GM18907 (cell line): ENCODE results near the gene TMEM121B.

Source experiments
- ATAC-seq: cut with Tn5 transposase; IDR thresholded peaks from one replicate; pipeline ENCODE4 v1.9.1; 2021; ENCODE audit warnings: mild to moderate bottlenecking, moderate library complexity; ENCODE audit not compliant: unreplicated experiment

Gene TMEM121B

DNA sequence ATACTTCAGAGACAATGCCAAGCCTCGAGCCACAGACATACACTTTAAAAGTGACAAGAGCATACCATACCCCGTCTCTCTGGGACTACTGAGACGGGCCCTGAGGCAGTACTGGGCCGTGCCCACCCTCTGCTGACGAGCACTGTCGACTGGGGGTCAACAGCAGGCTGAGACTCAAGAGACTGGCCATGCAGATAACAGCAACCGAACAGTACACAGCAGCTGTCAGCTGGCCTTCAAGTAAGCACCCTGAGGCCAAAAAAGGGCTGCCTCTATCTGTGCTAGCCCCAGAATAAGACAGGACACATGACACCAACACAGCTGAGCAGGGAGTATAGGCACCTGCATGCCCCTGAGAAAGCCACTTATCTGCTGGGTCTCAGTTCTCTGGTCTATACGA is 18.9 kb upstream of the TMEM121B start:
- ATAC-seq = no peak

DNA sequence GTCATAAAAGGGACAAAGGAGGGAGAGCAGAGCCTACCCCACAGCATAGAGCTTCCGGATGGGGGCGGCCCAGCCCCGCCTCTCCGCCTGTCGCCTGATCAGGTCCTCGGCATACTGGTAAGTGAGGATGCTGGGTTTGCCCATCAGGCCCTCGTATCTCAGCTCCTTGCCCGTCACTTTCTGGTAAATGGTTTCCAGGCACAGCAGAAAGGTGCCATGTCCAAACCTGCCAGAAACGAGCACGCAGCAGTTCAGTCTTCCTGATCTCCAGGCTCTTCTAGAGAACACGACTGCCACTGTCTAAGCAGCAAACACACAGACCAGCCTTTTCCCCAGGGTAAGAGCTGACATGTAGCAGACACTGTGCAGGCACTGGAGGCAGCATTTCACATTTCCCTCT is 17.4 kb upstream of the TMEM121B start:
- no peak for ATAC-seq

DNA sequence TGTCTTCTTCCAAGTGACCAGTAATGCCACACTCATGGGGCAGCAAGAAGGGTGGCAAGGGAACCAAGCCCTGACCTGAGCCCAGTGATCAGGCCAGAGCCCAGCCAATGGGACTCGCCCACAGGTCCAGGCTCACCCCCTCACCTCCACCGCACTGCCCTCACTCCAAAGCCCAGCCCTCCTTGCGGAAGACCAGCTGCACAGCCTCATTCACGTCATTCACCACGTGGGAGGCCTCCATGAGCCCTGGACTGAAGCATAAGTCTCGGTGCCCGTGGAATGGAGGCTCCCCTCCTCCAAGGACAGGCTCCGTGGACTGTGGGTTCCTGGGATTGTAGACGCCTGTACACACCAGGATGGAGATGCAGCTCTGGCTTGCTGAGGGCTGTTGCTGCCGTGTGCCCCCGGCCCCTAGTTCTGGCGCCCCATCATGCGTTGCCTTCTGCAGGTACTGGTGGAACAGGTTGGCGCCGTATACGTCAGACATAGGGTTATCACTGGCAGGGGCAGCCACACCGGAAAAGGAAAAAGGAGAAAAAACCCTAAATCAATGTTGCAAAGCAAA is 16.8 kb upstream of the TMEM121B start:
- ATAC-seq = no peak

DNA sequence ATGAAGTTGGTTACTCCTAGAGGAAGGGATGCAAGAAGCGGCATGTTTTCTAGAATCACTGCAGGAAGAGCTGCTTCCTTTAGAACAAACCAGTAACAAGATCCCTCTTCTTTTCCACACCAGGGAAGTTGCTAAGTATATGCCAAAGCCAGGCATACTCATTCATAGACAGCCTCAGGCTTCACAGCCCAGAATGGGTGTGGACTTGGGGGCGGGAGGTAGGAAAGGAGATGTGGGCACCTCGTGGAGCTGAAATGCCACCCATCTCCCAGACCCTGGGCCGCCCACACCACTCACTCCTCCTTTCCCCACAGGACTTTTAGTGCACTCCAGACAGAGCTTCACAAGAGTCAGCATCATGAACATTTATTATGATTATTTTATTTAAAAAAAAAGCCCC is 16.0 kb upstream of the TMEM121B start:
- ATAC-seq = no peak

DNA sequence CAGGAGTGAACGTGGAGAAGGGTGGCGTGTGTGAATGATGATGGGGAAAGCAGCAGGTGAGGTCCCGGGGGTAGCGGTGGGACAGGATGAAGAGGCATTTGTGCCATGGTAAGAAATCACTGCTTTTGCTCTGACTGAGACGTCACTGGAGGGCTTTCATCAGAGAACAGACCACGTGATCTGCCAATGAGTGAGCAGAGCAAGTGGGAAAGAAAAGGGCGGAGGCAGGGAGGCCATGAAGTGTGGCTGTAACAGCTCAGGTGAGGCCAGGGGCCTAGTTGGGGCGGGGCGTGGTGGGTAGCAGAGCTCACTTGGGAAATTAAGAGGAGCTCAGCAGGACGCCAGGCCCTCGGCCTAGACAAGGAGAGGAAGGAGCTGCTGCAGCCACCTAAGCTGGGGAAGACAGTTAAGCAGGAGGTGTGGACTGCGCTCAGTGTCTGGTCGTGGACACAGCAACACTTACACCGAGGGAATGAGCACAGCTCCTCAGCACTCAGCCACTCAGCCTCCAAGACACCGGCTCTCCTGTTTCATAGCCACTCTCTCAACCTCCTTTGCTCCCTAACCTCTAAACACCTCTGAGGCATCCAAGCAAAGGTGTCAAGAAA is 14.1 kb upstream of the TMEM121B start:
- no peak for ATAC-seq

DNA sequence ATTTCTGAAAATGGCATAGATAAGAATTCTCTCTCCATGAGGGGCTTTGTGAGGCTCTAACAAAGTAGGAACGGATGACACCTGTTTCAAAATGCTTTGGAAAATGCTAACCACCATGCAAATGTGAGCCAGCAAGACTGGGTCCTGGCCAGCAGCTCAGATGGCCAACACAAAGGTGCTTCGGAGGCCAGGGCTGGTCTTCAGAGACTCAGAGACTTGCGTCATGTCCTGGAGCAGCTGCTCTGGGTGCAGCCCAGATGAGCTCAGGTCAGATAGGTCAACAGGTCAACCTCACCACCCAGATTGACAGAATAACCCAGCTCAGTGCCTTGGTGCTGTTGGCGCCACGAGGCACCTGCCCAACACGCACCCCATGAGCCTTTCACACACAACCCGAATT is 12.0 kb upstream of the TMEM121B start:
- ATAC-seq = no peak

DNA sequence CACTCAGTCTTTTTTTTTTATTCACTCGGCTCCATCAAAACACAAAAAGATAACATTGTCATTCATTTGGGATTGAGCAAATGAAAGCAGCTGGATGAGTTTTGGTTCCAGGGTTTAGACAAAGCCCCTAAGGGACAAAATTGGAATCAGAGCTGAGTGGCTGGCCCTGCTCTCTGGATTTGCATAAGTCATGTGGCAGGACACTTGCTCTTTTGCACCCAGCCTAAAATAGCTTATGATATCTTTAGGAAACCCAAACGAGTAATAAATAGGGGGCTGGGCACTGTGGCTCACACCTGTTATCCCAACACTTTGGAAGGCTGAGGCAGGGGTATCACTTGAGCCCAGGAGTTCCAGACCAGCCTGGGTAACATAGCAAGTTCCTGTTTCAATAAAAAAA is 11.0 kb upstream of the TMEM121B start:
- no peak for ATAC-seq

DNA sequence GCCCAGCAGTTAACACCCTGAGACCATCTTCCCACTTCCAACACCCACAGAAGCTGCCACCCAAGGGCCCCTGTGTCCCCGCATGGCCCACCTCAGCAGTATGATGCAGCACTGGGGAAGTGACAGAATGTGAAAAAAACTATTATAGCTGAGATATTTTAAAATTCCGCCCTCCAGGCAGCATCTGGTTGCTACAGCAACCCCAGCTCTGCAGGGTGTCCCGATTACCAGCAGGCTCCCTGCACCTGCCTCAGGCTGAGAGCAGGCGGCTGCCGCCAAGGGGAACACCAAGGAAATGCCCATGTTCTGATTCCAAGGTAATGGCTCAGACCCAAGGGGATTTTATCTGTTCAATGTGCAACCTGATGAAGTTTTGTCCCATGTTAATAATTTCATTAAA is 10.5 kb upstream of the TMEM121B start:
- no peak for ATAC-seq

DNA sequence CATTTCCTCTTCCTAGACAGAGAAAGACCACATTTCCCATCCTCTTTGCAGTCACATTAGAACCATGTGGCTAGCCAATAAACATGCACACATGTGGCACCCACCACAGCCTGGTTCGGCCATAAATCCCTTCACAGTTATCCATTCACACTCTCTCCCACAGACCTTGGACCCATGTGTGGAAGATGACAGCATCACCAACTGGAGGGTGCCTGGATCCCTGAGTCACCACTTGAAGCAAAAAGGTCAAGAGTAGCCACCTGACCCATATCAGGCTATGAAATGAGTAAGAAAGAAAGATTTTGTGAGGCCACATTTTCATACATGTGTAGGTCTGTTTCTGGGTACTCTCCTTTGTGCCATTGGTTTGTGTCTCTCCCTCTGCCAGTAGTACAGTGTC is 9.0 kb upstream of the TMEM121B start:
- ATAC-seq = no peak

DNA sequence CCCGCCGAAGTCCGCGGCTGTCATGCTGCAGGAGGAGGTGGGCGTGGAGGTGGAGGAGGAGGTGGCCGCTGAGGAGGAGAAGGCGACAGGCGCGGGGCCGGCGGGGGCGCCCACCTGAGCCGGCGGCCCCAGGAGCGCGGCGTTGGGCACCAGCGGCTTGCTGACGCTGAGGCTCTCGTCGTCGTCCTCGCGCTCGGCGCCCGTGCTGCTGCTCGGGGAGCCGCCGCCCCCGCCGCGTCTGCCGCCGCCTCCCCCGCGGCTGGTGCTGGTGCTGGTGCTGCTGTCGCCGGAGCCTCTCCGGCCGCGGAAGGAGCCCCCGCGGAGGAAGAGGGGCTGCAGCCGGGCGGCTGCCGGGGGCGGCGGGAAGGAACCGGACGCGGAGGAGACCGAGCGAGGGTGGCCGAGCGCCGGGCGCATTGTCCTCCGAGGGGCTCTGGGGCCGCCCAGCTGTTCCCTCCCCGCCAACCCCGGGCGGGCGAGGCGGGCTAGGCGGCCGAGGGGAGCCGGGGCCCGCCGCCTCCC is 388 bp downstream of the TMEM121B start:
- ATAC-seq = no peak

DNA sequence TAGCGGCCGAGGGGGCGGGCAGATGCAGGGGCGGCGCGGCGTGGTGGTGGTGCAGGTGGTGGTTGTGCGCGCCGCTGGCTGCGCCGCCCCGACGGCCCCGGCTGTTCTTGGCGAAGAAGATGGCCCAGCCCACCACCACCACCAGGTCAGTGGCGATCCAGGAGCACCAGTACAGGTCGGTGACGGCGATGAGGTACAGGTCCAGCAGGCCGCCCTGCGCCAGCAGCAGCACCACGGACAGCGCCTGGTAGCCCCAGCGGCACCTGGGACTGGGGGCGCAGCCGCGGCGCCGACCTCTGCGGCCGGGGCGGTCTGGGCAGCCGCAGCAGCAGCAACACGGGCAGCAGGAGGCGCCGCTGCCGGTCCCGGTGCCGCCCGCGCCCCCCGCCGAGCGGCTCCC is 879 bp downstream of the TMEM121B start:
- ATAC-seq = no peak

DNA sequence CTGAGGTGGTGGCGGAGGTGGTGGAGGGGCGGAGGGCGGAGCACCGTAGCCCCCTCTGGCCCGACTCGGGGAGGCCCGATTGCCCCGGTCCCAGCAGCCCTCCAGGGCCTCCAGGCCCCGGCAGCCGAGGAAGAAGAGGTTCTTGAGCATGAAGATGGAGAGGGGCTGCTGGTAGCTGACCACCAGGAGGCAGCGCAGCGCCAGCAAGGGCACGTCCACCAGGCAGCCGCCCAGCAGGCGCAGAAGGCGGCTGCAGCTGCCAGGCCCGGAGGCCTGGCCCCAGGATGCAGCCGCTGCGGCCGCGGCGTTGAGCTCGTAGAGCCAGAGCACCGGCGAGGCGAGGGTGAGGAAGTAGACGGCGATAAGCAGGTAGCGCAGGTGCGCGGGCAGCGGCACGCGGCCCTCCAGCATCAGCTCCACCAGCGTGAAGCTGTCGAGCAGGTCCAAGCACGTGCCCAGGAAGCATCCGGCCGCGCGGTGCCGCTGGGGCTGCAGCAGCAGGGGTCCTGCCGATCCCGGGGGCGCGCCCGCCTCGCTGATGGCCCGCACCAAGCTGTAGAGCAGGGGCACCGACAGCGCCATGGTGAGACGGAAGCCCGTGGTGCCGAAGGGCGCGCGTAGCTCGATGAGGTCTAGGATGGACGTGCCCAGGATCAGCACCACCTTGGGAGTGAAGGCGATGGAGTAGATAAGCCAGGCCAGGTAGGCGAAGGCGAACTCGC is 1.5 kb downstream of the TMEM121B start:
- no peak for ATAC-seq

DNA sequence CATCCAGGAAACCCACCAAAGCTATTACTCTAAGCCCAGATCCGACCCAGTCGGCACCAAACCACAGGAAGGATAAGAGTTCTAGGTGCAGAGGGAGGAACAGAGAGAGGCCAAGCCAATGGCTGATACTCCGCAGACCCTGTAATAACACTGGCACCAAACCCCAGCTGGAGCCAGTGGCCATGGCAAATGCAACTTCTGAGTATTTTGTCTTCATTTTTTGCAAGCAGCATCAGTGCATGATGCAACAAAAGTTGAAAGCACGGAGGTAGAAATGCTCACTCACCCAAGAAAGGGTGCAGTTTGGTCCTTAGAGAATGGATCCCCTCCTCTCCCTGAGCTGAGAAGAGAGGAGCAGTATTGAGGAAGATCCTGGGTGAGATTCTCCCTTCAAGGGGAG is 2.8 kb downstream of the TMEM121B start:
- ATAC-seq = no peak

DNA sequence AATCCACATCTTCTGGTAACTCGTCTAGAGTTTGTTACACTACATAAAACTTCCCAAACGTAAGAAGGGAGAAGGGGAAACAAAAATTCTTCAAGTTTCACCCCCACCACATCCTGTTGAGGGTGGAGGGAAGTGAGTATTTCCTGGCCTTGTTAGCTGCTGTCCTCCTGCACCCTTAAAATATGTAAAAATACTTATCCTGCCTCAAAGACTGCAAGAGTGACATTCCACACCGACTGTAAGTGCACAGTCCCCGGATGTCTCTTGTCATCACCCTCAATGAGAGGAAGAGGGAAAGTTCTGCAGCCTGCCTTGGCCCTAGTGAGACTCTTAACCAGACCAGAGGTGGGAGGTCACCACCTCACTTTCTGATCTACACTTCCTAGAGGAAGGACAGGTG is 3.3 kb downstream of the TMEM121B start:
- ATAC-seq = no peak

DNA sequence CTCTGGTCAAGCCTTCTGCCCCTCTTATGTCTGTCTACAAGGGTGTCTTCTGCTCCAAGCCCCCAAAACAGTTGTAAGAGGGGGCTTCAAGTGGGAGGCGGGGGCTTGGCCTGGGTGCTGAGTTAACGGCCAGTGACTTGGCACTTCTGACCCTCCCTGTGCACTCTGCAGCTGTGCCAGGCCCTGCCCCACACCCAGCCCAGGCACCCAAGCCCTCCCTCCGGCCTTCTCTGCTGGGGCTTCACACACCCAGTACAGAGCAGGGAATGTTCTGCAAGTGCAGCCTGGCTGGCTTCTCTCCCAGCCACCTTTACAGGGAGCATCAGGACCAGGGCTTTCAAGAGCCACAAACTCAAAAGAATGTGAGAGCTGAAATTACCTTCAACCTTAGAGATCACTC is 3.8 kb downstream of the TMEM121B start:
- ATAC-seq = no peak

DNA sequence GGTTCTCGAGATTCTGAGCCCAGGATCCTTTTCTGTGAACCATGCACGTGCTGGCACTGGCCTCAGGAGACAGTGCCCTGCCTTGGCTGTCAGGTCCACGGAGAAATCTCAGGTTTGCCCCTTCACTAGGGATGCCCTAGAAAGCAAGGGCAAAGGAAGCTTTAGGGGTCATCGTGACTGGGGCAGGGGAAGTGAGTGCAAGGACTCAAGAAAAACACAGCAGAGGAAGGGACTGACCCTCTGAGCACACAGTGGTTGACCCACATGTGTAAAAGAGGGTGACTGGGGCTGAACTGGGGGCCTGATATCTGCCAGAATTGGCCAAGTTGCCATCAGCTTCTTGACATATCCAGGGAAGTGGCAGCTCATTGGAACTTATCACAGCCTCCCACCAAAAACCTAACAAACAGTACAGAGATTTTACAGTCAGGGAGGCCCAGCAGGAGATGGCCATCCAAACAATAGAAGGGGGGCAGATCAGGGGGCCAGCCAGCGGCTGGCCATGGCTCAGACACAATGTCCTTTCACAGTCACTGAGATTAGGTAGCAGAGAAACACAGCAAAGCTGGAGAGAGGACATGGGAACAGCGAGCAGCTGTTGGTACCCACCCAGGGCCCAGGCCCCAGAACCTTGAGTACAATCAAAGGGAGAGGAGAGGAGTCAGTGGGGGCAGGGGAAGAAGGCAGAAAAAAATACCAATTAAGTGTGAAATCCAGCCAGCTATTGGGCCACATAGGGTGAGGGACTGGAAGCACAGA is 4.4 kb downstream of the TMEM121B start:
- ATAC-seq = no peak

DNA sequence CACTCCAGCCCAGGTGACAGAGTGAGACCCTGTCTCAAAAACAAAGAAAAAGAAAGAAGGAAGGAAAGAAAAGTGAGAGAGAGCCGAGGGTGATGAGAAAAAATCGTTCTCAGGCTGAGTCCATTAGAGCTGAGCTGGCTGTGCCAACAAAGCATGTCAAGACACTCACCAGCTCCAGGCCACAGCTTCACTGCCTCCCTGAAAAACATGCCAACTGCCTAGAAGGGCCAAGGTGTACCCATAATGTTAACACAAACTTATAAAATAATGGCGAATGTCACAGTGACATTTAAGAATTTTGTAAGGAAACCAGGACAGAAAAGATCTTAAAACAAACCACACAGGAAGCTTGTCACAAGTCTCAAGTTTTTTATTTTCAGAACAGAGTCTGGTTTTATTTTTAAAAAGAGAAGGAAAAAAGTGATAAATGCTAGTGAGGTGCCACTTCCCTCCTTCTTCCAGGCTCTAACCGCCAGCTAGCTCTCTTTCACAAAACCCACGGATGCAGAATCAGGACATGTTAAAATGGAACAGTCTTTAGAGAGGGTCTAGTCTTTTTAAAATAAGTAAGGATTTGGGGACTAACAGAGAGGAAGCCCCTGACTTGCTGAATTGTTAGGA is 5.1 kb downstream of the TMEM121B start:
- ATAC-seq = no peak

DNA sequence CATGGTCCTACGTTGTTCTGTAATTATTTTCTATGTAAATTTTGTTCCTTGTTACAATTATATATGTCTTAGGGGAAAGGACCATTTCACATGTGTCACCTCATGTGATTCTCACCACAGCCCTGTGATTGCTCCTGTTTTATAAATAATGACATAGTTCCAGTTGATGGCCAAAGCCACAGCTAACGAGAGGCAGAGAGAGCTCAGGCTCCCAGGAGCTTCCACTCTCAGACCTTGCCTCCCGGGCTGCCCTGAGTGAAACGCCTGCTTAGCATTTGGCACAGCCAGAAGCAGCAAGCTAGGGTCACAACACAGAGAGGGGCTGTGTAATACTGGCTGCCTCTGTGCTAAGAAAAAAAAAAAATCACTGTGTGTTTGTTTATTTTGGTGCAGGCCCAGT is 5.9 kb downstream of the TMEM121B start:
- no peak for ATAC-seq

DNA sequence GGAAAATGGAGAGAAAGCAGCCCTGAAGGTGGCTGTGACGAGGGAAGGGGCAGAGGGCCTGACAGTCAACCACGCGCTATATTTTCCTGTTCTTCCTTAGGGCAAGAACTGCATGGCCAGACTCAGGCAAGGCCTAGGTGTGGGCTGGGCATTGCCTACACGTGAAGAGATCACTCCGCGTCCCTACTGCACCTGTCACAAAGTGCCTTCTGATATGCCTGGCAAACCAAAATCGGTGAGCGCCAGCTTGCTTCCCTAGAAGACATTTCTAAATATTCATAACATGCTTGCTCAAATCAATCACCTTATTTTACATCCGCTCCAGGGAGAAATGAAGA is 6.3 kb downstream of the TMEM121B start:
- no peak for ATAC-seq

DNA sequence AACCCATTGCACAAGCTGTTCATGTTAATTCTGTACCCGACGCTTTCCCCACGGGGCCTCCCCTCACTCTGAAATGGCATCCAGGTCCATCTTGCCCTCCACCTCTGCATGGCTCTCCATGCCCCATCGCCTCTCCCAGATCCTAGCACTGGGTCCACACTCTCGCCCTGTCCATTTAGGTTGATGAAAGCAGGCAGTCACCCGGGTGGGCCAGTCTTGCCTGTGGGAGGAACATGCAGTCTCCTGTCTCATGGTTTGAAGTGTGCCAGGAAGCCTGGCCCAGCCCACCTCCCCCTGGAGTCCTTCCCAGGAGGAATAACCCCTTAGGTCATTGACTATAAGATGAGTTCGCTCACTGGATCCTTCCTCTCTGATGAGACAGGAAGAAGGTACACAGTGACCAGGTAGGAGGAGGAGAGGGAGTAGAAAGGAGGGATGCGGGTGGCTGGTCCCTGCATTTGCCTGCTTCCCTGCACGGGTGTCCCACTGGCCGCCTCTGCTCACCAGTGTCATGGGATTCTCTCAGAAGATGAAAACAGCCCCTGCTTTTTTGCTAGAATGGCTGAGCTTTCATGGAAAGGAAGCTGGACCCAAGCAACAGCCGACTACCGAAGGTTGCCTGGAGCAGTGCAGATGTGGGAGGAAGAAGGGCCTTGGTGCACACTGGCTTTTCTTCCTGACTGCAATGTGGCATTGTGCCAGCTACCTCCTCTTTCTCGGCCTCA is 6.8 kb downstream of the TMEM121B start:
- no peak for ATAC-seq

DNA sequence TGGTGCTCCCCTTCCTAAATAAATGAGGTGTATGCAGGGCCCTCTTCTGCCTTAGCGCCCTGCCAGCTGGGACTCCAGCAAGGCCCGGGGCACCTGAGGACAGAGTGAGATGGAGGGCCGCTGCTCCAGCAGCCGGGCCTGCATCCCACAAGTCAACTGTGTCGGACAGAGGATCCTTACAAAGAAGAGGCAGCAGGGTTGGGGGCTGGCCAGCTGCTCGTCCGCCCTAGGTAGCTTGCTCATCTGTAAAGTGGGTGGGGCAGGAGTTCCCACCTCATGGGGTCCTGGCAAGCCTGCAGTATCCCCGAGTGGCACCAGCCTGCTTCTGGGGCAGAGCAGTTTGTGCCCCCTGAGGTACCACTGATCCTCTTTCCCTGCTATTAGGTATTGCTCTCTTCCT is 7.6 kb downstream of the TMEM121B start:
- no peak for ATAC-seq
